ENCODE data around the gene KCMF1. TPM values are rescaled to one million over a fixed set of nuclear protein-coding genes. Genes with fewer than 3 reads are reported as not detected.

KCMF1 gene
- total RNA-seq, 3 donors from 2014 or later, result 73.0 to 95.2 (median 85.0) TPM

DNA sequence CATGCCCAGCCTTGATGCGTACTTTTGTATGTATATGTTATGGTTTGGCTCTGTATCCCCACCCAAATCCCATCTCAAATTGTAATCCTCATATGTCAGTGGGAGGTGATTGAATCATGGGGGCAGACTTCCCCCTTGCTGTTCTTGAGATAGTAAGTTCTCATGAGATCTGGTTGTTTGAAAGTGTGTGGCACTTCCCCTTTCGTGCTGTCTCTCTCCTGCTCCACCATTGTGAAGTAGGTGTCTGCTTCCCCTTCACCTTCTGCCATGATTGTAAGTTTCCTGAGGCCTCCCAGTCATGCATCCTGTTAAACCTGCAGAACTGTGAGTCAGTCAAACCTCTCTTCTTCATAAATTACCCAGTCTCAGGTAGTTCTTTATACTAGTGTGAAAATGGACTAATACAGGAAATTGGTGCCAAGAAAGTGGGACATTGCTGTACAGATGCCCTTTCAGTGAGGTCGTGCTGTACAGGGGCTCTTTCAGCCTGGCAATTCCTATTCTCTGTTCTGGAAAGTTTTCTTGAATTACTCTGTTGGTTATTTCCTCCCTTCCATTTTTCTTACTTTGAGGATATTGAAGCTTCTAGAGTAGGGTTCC, 38.2 kb downstream of the KCMF1 start:
- no peak for DNase-seq

GRCh38 chr2:85010404-85010803, 39.4 kb downstream of the KCMF1 start:
- Histone ChIP-seq H3K4me1 (ENCODE audit: low read depth) (peaks cover 11% of the 10 kb centered on the region), H3K36me3 (ENCODE audit: low read depth) (peaks cover 3% of the 10 kb centered on the region), H3K9me3 (no peaks in the 10 kb centered on the region), H3K4me3 (no peak overlapping the region)
- TF ChIP-seq, protein P1, sequence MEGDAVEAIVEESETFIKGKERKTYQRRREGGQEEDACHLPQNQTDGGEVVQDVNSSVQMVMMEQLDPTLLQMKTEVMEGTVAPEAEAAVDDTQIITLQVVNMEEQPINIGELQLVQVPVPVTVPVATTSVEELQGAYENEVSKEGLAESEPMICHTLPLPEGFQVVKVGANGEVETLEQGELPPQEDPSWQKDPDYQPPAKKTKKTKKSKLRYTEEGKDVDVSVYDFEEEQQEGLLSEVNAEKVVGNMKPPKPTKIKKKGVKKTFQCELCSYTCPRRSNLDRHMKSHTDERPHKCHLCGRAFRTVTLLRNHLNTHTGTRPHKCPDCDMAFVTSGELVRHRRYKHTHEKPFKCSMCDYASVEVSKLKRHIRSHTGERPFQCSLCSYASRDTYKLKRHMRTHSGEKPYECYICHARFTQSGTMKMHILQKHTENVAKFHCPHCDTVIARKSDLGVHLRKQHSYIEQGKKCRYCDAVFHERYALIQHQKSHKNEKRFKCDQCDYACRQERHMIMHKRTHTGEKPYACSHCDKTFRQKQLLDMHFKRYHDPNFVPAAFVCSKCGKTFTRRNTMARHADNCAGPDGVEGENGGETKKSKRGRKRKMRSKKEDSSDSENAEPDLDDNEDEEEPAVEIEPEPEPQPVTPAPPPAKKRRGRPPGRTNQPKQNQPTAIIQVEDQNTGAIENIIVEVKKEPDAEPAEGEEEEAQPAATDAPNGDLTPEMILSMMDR (IDR thresholded peaks at IDR 0.05), result no peak
- no peak for ATAC-seq
- intact Hi-C loops (cut with DNase I, micrococcal nuclease), result no loop called here
- DNase-seq, result no peak

More for the DNA sequence above, 38.2 kb downstream of the KCMF1 start:
- H3K9me3 ChIP-seq, result no peaks in the 10 kb centered on the region
- peaks cover 3% of the 10 kb centered on the region for H3K36me3 ChIP-seq (ENCODE audit: low read depth)
- intact Hi-C loops (cut with DNase I, micrococcal nuclease), result no loop called here
- TF ChIP-seq, protein P1 (IDR thresholded peaks at IDR 0.05), result no peak
- peaks cover 5% of the 10 kb centered on the region for H3K4me1 ChIP-seq (ENCODE audit: low read depth)
- no peak overlapping the region for H3K4me3 ChIP-seq
- ATAC-seq, result peak; percentile 29

GRCh38 chr2:85011098-85011497, 40.1 kb downstream of the KCMF1 start:
- H3K4me1 ChIP-seq (ENCODE audit: low read depth), result peaks cover 8% of the 10 kb centered on the region
- intact Hi-C loops (cut with DNase I, micrococcal nuclease), result no loop called here
- TF ChIP-seq, protein P1 (IDR thresholded peaks at IDR 0.05), result no peak

GRCh38 chr2:85011747-85012146, 40.8 kb downstream of the KCMF1 start:
- Histone ChIP-seq H3K4me1 (ENCODE audit: low read depth) (peaks cover 8% of the 10 kb centered on the region), H3K4me3 (no peak overlapping the region), H3K36me3 (ENCODE audit: low read depth) (peaks cover 3% of the 10 kb centered on the region), H3K9me3 (no peaks in the 10 kb centered on the region)
- DNase-seq (no peak), ATAC-seq (no peak)
- intact Hi-C loops (cut with DNase I, micrococcal nuclease), result no loop called here
- TF ChIP-seq, protein P1 (IDR thresholded peaks at IDR 0.05), result no peak

More at GRCh38 chr2:85011098-85011497, 40.1 kb downstream of the KCMF1 start:
- Histone ChIP-seq H3K4me3 (no peak overlapping the region), H3K36me3 (ENCODE audit: low read depth) (peaks cover 3% of the 10 kb centered on the region), H3K9me3 (no peaks in the 10 kb centered on the region)
- ATAC-seq (no peak), DNase-seq (no peak)

GRCh38 chr2:85012431-85012830, 41.5 kb downstream of the KCMF1 start:
- DNase-seq (no peak), ATAC-seq (no peak)
- Histone ChIP-seq H3K4me3 (no peak overlapping the region), H3K9me3 (no peaks in the 10 kb centered on the region), H3K36me3 (ENCODE audit: low read depth) (peaks cover 3% of the 10 kb centered on the region), H3K4me1 (ENCODE audit: low read depth) (peaks cover 8% of the 10 kb centered on the region)
- intact Hi-C loops (cut with DNase I, micrococcal nuclease), result no loop called here
- TF ChIP-seq, protein P1 (IDR thresholded peaks at IDR 0.05), result no peak

Data from mucosa of descending colon (tissue), 3 donors.